Activated T-helper 1 cell treated with anti-CD3 and anti-CD28 coated beads, Interleukin-2, amount 50 U/mL, for 16 hours (primary cell): ENCODE data around the gene PARD6G.

Experiments
- DNase-seq, 2 donors: peaks; one replicate each; pipeline ENCODE4 v3.0.0-alpha.2; 2020; ENCODE audit warnings: low read depth in 1 of 2, low spot score in 1 of 2

Gene PARD6G

GRCh38 chr18:80213182-80213581 is 34.1 kb downstream of the PARD6G start:
- DNase-seq, result no peak

GRCh38 chr18:80210312-80211083 is 36.8 kb downstream of the PARD6G start:
- no peak for DNase-seq

- no peak for DNase-seq
Observed at GRCh38 chr18:80208620-80209019, 38.7 kb downstream of the PARD6G start.

- DNase-seq, result no peak
Observed at GRCh38 chr18:80205294-80205693, 42.0 kb downstream of the PARD6G start.

- no peak for DNase-seq
Observed at GRCh38 chr18:80204142-80204541, 43.2 kb downstream of the PARD6G start.

- no peak for DNase-seq
Observed at GRCh38 chr18:80203249-80203648, 44.1 kb downstream of the PARD6G start.

GRCh38 chr18:80202264-80202998 is 44.9 kb downstream of the PARD6G start:
- no peak for DNase-seq

- no peak for DNase-seq
Observed at GRCh38 chr18:80201739-80202138, 45.6 kb downstream of the PARD6G start.

GRCh38 chr18:80200932-80201672 is 46.2 kb downstream of the PARD6G start:
- DNase-seq, result no peak

- no peak for DNase-seq
Observed at GRCh38 chr18:80200171-80200931, 47.0 kb downstream of the PARD6G start.

- DNase-seq, result no peak
Observed at GRCh38 chr18:80198994-80199748, 48.1 kb downstream of the PARD6G start.

- DNase-seq, result no peak
Observed at GRCh38 chr18:80198391-80198790, 48.9 kb downstream of the PARD6G start.

GRCh38 chr18:80197528-80197927 is 49.8 kb downstream of the PARD6G start:
- DNase-seq, result no peak

- no peak for DNase-seq
Observed at GRCh38 chr18:80196528-80197320, 50.6 kb downstream of the PARD6G start.

GRCh38 chr18:80194874-80195570 is 52.3 kb downstream of the PARD6G start:
- DNase-seq, result no peak

- DNase-seq, result no peak
Observed at GRCh38 chr18:80193701-80194100, 53.6 kb downstream of the PARD6G start.

- no peak for DNase-seq
Observed at GRCh38 chr18:80192653-80193385, 54.5 kb downstream of the PARD6G start.

GRCh38 chr18:80191907-80192652 is 55.2 kb downstream of the PARD6G start:
- DNase-seq, result no peak
